ENCODE measurements around the gene PRLR. TPM values are rescaled to one million over a fixed set of nuclear protein-coding genes. Genes with fewer than 3 reads are reported as not detected.

The PRLR gene
- total and polyA plus RNA-seq, 10 of the 15 experiments (the other 5 are each of a cell fraction or from before 2014, with no cell fraction given): 0.03 to 8.1 (median 0.20) TPM

GRCh38 chr5:35052838-35053237, 177.4 kb downstream of the PRLR start:
- no peak overlapping the region for H3K4me2 ChIP-seq (ENCODE audit: control insufficient read depth, insufficient read depth)
- no peak overlapping the region for H3K27ac ChIP-seq (ENCODE audit: control insufficient read depth, insufficient read depth)
- intact Hi-C loops (cut with micrococcal nuclease; ENCODE audit: unreplicated experiment) (no loop called here), in situ Hi-C loops (cut with MboI) (no loop called here)
- 39% methylated on average over 4 of the region's 4 CpGs for WGBS (ENCODE audit: insufficient coverage, insufficient replicate concordance, low lambda C conversion rate, missing lambda C conversion rate)
- ChIA-PET RAD21 (ENCODE audit: unreplicated experiment) (no interaction called here), SMC1A (ENCODE audit: uncharacterized antibody, unreplicated experiment) (no interaction called here), POLR2A (no interaction called here), CTCF (no interaction called here)
- FAIRE-seq (no peak), DNase-seq (ENCODE audit: low read depth, low spot score) (no peak), ATAC-seq (no peak)
- no TSS peak for BruUV-seq (replicated peaks)
- no peaks in the 10 kb centered on the region for H3K9me3 ChIP-seq (replicated peaks; ENCODE audit: control insufficient read depth, insufficient read depth, low read length)
- no peak overlapping the region for H3K9ac ChIP-seq (ENCODE audit: control insufficient read depth, insufficient read depth, low read length)
- H3K4me1 ChIP-seq (ENCODE audit: control insufficient read depth, insufficient read depth, low read length): no peaks in the 10 kb centered on the region
- TF ChIP-seq CHD1 (IDR thresholded peaks at IDR 0.05; ENCODE audit: low read depth, low read length) (no peak), SKIL (IDR thresholded peaks at IDR 0.05; ENCODE audit: low read depth, poor library complexity, severe bottlenecking) (no peak), ZBTB4 (CRISPR knock-in tag; IDR thresholded peaks at IDR 0.05) (no peak), FOS (IDR thresholded peaks at IDR 0.05; ENCODE audit: borderline replicate concordance, extremely low read depth, insufficient read length) (no peak), RB1 (IDR thresholded peaks at IDR 0.05; ENCODE audit: borderline replicate concordance) (no peak), SMAD1 (IDR thresholded peaks at IDR 0.05; ENCODE audit: low read depth, partially characterized antibody) (no peak), RCOR1 (conservative IDR thresholded peaks at IDR 0.05; ENCODE audit: low read depth, low read length) (no peak)
- H3K36me3 ChIP-seq (ENCODE audit: control insufficient read depth in 2 of 2, insufficient read depth in 2 of 2, low read length in 1 of 2): no peaks in the 10 kb centered on the region
- H4K20me1 ChIP-seq (ENCODE audit: control insufficient read depth, insufficient read depth): no peaks in the 10 kb centered on the region
- no peak overlapping the region for H3K4me3 ChIP-seq
- no peaks in the 10 kb centered on the region for H3K27me3 ChIP-seq (replicated peaks in 1 of 2; ENCODE audit: control insufficient read depth in 2 of 2, insufficient read depth in 2 of 2, low read length in 1 of 2)
- no peaks in the 10 kb centered on the region for H3K79me2 ChIP-seq (ENCODE audit: control insufficient read depth, insufficient read depth, low read length)
- no peak overlapping the region for H2AFZ ChIP-seq (ENCODE audit: control insufficient read depth, low read depth, low read length)
